GM19351 (cell line): ENCODE measurements around the gene SLC33A1.
"Not testable (repeated sequence)": the region's sequence is repeated elsewhere in the genome, so short reads cannot be mapped to it uniquely, and the experiment has no call there.

Source experiments
- ATAC-seq: cut with Tn5 transposase; IDR thresholded peaks from one replicate; pipeline ENCODE4 v1.9.1; 2021; ENCODE audit warnings: mild to moderate bottlenecking, moderate library complexity; ENCODE audit not compliant: unreplicated experiment

The SLC33A1 gene

GRCh38 chr3:155862290-155862982 is 8.2 kb upstream of the SLC33A1 start:
- not testable (repeated sequence) for ATAC-seq

- ATAC-seq: no peak
Observed at GRCh38 chr3:155861476-155862183, 7.4 kb upstream of the SLC33A1 start.

- not testable (repeated sequence) for ATAC-seq
Observed at GRCh38 chr3:155860424-155860823, 6.2 kb upstream of the SLC33A1 start.

- peak; percentile 51 for ATAC-seq
Observed at GRCh38 chr3:155859859-155860258, 5.6 kb upstream of the SLC33A1 start.

GRCh38 chr3:155853214-155854140 is 750 bp downstream of the SLC33A1 start:
- peak; percentile 3 for ATAC-seq

GRCh38 chr3:155852341-155852740 is 1.9 kb downstream of the SLC33A1 start:
- ATAC-seq: no peak

- not testable (repeated sequence) for ATAC-seq
Observed at GRCh38 chr3:155849404-155849803, 4.8 kb downstream of the SLC33A1 start.

- ATAC-seq: no peak
Observed at GRCh38 chr3:155847993-155848392, 6.2 kb downstream of the SLC33A1 start.

GRCh38 chr3:155846119-155846518 is 8.1 kb downstream of the SLC33A1 start:
- peak; percentile 54 for ATAC-seq

GRCh38 chr3:155843569-155843968 is 10.7 kb downstream of the SLC33A1 start:
- ATAC-seq: peak; percentile 33

- no peak for ATAC-seq
Observed at GRCh38 chr3:155835341-155836071, 18.7 kb downstream of the SLC33A1 start.

- ATAC-seq: not testable (repeated sequence)
Observed at GRCh38 chr3:155828490-155829098, 25.6 kb downstream of the SLC33A1 start.

GRCh38 chr3:155815030-155815545 is 39.1 kb downstream of the SLC33A1 start:
- no peak for ATAC-seq

GRCh38 chr3:155813224-155813623 is 41.0 kb downstream of the SLC33A1 start:
- ATAC-seq: not testable (repeated sequence)

- no peak for ATAC-seq
Observed at GRCh38 chr3:155809181-155809580, 45.0 kb downstream of the SLC33A1 start.

GRCh38 chr3:155807823-155808222 is 46.4 kb downstream of the SLC33A1 start:
- ATAC-seq: no peak

GRCh38 chr3:155805802-155806618 is 48.2 kb downstream of the SLC33A1 start, which contains the start of gene C3orf33:
TSS of gene C3orf33 (minus strand) at chr3:155806278. CDS start at chr3:155806252, 26 bp downstream.
- peak; percentile 96 for ATAC-seq

- peak; percentile 6 for ATAC-seq
Observed at GRCh38 chr3:155805204-155805801, 48.9 kb downstream of the SLC33A1 start.

GRCh38 chr3:155804323-155804722 is 49.9 kb downstream of the SLC33A1 start:
- ATAC-seq: no peak
